ENCODE results near the gene PROM1.

- TF ChIP-seq, protein P1, sequence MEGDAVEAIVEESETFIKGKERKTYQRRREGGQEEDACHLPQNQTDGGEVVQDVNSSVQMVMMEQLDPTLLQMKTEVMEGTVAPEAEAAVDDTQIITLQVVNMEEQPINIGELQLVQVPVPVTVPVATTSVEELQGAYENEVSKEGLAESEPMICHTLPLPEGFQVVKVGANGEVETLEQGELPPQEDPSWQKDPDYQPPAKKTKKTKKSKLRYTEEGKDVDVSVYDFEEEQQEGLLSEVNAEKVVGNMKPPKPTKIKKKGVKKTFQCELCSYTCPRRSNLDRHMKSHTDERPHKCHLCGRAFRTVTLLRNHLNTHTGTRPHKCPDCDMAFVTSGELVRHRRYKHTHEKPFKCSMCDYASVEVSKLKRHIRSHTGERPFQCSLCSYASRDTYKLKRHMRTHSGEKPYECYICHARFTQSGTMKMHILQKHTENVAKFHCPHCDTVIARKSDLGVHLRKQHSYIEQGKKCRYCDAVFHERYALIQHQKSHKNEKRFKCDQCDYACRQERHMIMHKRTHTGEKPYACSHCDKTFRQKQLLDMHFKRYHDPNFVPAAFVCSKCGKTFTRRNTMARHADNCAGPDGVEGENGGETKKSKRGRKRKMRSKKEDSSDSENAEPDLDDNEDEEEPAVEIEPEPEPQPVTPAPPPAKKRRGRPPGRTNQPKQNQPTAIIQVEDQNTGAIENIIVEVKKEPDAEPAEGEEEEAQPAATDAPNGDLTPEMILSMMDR (IDR thresholded peaks at IDR 0.05): no peak
- no peak for TF ChIP-seq EP300 (IDR thresholded peaks at IDR 0.05)
- TF ChIP-seq POLR2A (IDR thresholded peaks at IDR 0.05): no peak
Observed at GRCh38 chr4:16029262-16029661, 54.6 kb downstream of the PROM1 start.
